AG10803 (cell line): ENCODE results near the gene EMC10.

Source experiments
- DNase-seq: peaks from one replicate; pipeline ENCODE4 v3.0.0; 2010; ENCODE audit warnings: low read depth
- H3K4me3 ChIP-seq: 2 replicates; pipeline ENCODE4 v1.5.1; 2011; ENCODE audit warnings: mild to moderate bottlenecking, low read length, control low read depth
- TF ChIP-seq, protein P1 (sequence below): conservative IDR thresholded peaks from 2 replicates; pipeline ENCODE4 v1.5.1; 2011; ENCODE audit warnings: mild to moderate bottlenecking, low read length, control low read depth, inconsistent platforms

EMC10 gene

DNA sequence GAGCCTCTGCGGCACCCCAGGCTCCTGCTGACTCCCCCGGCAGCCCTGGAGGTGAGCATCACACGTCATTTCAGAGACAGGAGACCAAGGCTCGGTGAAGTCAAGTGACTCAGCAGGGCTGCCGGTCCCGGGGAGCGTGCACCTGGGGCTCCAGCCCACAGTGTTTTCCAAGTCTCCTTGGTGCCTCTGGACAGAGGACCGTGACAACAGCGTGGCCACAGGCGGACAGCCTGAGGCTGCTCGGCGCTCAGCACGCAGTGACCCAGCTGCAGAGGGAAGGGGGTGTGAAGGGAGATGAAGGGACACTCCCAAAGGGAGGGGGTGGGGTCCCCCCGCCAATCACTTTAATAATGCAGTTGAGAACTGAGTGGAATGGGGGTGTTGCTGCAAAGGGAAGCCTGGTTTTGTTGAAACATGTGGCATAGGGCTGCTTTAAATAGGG is 54.9 kb downstream of the EMC10 start:
- H3K4me3 ChIP-seq, result no peak overlapping the region
- no peak for DNase-seq
- TF ChIP-seq, protein P1, sequence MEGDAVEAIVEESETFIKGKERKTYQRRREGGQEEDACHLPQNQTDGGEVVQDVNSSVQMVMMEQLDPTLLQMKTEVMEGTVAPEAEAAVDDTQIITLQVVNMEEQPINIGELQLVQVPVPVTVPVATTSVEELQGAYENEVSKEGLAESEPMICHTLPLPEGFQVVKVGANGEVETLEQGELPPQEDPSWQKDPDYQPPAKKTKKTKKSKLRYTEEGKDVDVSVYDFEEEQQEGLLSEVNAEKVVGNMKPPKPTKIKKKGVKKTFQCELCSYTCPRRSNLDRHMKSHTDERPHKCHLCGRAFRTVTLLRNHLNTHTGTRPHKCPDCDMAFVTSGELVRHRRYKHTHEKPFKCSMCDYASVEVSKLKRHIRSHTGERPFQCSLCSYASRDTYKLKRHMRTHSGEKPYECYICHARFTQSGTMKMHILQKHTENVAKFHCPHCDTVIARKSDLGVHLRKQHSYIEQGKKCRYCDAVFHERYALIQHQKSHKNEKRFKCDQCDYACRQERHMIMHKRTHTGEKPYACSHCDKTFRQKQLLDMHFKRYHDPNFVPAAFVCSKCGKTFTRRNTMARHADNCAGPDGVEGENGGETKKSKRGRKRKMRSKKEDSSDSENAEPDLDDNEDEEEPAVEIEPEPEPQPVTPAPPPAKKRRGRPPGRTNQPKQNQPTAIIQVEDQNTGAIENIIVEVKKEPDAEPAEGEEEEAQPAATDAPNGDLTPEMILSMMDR, result no peak

DNA sequence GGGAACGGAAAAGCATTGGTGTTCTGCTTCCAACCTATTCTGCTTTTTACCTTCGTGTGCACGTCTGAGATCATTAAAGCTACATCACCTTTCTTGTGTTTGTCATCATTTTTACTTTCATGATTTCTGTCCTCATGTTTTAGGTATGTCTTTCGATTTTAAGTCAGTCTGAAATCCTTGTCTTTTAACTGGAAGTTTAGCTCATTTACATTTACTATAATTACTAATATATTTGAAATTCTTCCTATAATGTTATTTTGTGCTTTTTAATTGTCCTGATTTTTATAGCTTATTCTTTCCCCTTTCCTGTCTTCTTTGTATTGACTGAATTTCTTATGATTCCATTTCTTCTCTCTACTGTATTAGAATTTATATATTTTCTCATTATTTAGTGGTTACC is 56.6 kb downstream of the EMC10 start:
- no peak for DNase-seq
- no peak overlapping the region for H3K4me3 ChIP-seq
- TF ChIP-seq, protein P1, result no peak

DNA sequence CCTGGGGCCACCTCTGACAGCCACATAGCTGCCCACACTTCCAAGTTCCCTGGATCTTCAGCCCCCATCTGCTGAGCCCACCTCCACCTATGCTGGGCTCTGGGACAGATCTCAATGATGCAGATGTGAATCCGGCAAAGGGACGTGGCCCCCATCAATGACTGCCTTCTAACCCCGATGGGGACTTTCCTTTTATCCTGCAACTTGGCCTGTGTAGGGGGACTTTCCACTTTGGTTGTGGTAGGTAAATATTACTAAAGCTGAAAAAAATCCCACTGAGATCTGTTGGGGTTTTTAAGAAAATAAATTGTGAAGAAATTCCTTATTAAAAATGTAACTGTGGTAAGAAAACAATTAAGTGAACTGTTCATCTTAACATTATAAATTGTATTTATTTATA is 58.2 kb downstream of the EMC10 start:
- H3K4me3 ChIP-seq, result no peak overlapping the region
- no peak for DNase-seq
- TF ChIP-seq, protein P1, result no peak

DNA sequence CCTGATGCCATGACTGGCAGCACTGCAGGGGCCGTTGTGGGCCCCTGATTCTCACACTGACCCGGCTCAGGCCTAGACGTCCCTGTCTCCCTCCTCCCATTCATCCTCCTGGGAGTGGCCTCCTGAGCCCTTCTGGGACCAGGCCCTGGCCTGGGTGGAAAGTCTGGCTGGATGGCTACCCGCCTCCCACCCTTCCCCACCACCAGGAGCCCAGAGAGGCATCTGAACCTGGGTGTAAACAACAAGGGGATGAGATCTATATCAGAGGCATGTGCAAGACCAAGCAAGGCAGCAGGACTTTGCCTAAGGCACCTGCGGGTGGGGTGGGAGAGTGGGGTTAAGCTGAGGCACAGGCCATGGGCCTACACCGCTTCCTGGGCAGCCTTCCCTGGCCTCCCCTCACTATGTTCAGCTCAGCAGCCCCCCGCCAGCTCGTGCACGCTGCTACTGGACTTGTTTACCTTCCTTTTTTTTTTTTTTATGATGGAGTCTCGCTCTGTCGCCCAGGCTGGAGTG is 59.4 kb downstream of the EMC10 start:
- TF ChIP-seq, protein P1, result no peak
- no peak for DNase-seq

DNA sequence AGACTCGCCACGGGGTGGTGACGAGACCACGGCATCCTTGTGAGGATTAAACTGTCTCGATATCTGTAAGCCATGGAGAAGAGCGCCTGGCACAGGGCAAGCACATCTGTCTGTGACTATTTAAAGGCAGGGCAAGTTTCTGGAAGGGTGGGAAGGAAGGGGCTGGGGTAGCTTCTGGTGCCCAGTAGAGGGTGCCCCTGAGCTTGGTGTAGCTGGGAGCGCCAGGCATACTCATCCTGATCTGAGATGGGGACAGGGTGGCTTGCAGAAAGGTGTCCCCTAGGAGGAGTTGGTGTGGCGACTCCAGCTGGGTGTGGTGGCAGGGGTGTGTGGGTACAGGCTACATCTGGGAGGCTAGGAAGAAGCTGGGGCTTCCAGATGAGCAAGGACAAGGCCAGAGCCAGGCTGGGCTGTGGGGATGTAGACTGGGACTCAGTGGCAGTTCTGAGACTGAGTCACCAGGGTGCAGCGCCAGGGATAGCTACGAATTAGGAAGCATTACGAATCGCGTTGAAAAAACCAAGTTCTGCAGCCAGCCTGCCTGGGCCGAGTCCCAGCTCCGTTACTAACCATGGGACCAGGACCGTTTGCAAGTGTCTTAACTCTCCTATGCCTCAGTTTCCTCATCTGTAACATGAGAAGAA is 60.5 kb downstream of the EMC10 start:
- DNase-seq, result no peak
- TF ChIP-seq, protein P1, result no peak
- no peak overlapping the region for H3K4me3 ChIP-seq

More for the DNA sequence above, 59.4 kb downstream of the EMC10 start:
- H3K4me3 ChIP-seq, result no peak overlapping the region

DNA sequence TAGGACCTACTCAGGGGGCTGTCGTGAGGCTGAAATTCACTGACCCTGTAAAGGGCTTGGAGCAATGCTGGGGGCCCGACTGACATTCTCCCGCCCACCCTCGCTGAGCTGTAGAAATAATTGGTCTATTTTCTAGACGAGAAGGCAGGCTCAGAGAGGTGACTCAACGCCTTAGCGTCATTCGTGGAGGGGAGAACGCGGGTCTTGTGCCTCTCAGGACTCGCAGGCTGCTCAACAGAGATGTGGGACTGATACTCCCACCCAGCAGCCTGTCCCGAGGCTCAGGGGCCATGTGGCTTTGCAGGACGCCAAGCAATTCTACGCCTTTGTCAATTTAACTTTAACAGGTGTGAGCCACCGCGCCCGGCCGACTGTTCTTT is 61.0 kb downstream of the EMC10 start:
- no peak overlapping the region for H3K4me3 ChIP-seq
- TF ChIP-seq, protein P1, result no peak
- DNase-seq, result no peak

DNA sequence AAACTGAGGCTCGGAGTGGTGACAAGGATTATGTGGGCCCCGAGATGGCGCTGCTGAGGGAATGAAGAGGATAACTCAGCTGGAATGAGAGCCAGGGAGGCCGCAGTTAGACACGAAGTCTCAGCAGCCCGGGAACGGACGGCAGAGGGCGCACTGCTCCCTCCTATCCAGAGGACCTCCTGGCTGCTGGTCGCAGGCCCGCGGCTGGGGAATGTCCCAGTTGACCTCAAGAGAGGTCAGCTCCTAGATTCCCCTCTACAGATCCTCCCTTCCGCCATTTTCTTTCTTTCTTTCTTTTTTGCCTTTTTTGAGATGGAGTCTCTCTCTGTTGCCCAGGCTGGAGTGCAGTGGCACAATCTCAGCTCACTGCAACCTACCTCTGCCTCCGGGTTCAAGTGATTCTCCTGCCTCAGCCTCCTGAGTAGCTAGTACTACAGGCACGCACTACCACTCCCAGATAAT is 61.5 kb downstream of the EMC10 start:
- TF ChIP-seq, protein P1, result peak; percentile 77
- peak; percentile 76 for DNase-seq
- H3K4me3 ChIP-seq, result no peak overlapping the region
